Tongue (tissue), 2 donors: Measurements from ENCODE around the gene USPL1. TPM values are rescaled to one million over a fixed set of nuclear protein-coding genes. Genes with fewer than 3 reads are reported as not detected.
A peak's percentile ranks its signal among the peaks of the same experiment; 100 is the strongest.
"Not testable (repeated sequence)": the region's sequence is repeated elsewhere in the genome, so short reads cannot be mapped to it uniquely, and the experiment has no call there.

ENCODE experiments used
- DNase-seq: peaks from one replicate; pipeline ENCODE4 v3.0.0-alpha.2; 2015
- total RNA-seq: library from RNA; depleted of rRNA; stranded (reverse); fragments of >200 nt; gene quantifications from one replicate; pipeline ENCODE4 v1.2.3, GENCODE V29; 2014

Gene USPL1
- total RNA-seq, 1 donor from 2014 or later = 36.0 TPM

DNA sequence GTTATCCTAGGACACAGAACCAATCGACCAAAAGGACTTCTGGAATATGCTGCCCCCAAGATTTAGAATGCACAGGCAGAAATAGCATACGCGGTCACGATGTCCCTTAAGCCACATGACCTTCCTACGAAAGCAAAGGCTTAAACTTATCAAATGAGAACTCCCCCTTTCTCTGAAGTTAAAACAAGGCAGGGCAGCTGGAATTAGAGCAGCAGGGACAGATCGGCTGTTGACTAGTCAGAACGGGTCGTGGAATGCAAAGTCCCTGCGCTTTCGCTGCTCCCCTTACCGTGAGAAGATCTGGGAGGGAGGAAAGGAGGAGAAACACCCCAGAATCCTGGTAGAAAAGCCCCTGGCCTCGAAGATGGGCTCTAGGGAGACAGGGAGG lies 799 bp upstream of the USPL1 start:
- peak; percentile 96 for DNase-seq

DNA sequence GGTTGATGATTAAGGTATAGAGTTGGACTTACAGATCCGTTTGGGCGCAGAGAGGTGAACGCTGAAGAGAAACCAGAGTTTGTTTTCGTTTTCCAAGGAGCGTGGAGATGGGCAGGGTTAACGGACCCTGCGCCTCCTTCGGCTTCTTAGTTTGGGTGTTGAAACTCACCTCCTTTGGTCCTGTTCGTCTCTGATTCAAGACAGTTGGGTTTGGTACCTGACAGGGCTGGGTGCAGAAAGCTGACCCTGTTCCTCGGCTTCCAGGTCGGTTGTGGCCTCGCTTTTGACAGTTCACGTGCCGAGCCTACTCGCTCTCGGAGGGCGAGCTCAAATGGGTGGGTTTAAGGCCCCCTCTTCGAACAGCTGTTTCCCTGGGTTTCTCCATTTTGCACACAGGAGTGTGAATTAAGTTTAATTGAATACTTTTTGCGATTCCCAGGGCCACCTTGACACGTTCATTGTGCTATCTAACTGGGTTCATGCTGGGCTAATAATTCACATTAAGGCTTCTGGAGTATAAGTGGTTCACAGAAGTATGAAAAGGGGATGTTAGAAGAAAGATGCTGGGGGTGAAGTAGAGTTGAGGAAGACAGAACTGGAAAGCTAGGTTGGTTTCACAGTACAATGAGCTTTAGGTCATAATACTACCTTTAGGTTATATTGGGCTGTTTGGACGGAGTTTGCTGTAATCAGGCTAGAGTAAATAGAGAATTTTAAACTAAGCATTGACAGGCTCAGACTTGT lies 638 bp downstream of the USPL1 start:
- peak; percentile 43 for DNase-seq

DNA sequence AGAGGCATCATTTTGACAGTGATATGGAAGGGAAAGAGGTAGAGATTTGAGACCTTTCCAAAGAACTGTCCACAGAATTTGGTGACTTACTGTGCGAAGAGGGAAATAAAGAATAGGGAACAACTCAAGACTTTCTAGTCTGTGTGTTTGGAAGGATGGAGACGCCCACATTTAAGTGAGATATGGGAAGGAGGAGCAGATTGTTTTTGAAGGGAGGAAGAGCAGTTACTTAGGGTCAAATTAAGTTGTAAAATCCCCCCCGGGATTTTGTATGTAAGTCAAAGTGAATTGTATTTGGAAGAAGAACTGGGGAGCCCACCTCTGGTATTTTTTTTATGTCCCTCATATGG lies 1.2 kb downstream of the USPL1 start:
- peak; percentile 17 for DNase-seq

DNA sequence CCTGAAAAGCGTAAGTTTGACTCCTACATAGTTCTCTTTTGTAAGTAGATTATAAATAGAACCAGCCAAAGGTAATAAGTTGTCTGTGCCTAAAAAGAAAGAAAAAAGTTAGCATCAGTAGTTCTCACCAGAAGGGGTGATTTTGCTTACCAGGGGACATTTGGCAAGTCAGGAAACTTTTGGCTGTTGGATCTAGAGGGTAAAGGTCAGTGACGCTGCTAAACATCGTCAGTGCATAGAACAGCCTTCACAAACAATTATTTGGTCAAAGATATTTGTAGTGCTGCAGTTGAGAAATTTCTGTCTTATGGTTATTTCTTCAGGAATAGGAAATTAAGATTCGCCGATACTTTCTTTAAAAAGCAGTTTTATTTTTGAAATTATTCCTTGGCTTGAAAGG lies 2.0 kb downstream of the USPL1 start:
- DNase-seq = no peak

DNA sequence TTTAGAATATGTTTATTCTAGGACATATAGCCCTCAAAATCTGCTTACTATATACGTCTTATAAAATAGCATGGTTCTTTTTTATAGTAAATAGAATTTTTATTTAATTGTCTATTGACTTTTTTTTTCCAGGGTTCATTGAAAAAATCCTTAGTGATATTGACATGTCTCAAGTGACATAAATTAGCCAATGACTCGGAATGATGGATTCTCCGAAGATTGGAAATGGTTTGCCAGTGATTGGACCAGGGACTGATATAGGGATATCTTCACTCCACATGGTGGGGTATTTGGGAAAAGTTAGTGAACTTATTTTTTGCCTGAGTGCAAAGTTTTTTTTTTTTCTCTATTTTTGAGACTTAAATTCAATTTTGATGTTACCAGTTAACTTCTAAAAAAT lies 3.2 kb downstream of the USPL1 start:
- no peak for DNase-seq

DNA sequence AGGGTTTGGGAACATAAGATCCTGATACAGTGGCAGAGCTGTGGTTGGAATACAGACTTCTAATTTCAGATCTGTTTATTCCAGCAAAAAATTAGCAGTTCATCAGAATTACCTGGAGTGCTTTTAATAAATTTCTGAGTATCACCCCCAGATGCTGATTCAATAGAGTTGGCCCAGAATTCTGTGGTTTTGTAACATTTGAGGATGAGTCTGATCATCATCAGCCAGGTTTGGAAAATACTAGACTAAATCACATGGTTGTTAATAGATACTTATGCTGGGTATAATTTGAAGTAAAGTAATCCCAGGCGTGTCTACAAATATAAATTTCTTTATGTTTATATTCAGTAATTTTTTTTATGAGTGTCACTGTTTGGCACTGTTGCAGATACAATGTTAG lies 4.8 kb downstream of the USPL1 start:
- no peak for DNase-seq

DNA sequence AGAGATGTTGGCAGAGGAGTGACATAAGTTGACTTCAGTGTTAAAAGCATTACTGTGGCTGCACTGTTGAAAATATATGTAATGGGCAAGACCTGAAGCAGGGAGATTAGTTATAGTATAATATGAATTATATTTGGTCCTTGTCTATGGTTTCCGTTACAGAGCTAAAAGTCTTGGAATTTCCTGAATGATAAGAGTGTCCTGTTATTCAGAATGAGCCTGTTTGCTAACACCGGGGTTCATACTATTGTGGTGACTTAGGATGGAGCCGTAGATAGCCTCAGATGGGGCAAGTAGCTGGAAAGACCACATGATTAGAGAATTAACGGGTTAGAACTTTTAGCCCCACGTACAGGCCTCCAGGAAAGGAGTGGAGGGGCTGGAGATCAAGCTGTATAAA lies 5.7 kb downstream of the USPL1 start:
- DNase-seq = no peak

DNA sequence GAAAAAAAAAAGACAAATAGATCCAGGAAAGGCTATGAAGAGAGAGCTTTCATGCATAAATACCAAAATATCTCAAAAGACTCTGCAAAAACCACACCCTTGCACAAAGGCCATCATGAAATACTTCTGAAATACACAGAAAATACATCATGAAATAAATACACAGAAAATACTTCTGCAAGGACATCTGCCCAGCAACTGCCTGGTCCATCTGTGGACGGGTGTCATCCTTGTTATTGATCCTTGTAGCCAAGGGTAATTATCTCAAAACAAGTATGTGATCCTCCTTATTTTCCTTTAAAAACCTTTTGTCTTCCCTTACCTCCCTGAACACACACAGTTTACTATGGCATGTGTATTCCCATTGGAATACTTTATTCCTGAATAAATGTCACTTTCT lies 6.9 kb downstream of the USPL1 start:
- no peak for DNase-seq

DNA sequence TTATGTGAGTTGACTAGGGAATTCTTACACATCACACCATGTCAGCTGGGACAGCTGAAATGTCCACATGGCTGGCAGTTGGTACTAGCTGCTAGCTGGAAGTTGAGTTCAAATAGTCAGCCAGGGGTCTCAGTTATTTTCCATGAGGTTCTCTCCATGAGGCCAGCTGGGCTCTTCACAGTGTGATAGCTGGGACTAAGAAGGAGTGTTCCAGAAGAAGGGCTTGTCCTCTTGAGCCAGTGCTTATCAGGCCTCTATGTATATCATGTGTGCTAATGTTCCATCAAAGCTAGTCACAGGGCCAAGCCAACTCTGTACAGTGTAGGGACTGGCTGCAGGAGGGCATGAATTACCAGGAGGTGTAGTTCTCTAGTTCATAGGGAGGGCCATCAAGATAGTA lies 11.8 kb downstream of the USPL1 start:
- DNase-seq = peak; percentile 52

DNA sequence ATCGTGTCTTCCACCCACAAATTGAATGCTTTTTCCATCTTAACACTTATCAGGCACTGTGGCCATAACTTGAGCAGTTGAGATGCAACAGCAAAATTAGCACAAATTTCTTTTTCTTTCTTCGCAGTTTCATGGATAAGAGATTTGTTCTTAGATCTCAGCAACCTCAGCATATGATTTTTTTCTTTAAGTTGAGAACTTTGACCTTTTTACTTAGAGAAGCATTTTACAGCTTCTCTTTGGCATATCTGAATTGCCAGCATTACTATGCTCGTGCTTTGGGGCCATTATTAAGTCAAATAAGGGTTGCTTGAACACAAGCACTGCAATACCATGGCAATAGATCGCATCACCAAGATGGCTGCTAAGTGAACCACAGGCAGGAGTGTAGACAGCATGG lies 16.1 kb downstream of the USPL1 start:
- no peak for DNase-seq

DNA sequence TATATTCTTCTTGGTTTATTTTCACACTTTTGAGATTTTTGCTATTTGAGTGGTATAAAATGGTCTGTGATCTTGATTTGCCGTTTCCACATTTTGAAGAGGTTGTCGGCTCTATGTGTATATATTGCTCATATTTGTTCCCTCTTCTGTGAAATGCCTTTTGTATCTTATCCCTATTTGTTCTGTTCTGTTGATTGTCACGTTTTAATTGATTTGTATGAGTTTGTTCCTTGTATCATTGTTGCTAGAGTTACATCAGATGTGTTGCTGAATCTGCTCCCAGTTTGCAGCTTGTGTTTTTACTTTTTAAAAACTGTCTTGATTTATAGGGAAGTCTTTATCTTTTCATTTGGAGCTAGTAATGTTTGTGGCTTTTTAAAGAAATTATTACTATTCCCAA lies 17.1 kb downstream of the USPL1 start:
- DNase-seq = no peak

DNA sequence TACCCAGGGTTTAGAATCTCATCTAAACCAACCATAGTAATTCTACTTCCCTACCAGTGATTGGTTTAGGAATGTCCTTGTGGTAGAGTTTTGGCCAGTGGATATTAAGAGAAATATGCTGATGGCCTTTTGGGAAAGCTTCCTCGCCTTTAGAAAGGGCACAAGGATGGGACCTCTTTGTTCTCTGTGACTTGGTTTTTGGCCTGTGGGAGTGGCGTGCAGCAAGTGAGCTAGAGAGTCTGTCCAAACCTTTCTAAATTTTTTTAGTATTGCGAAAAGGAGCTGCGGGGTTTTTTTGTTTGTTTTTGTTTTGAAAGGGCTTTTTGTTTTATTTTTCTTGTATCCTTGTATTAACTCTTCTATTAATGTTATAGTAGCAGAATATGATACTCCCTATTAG lies 20.6 kb downstream of the USPL1 start:
- no peak for DNase-seq

DNA sequence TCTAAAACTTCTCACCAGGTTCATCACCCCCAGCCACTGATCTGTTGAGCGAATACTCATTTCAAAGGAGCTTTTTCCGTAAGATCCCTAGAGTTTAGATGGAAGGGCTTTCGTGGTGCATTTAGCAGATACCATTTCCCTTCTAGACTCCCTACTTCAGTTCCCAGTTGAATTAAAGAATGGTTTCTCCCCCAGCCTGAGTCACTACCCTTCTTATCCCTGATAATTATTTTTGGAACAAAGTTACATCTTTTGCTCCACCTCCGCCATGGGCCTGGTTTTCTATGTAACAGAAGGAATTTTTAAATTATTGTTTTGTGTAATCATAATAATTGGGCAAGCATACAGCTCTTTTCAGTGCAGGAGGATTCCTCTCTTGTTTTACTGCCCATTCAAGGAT lies 22.0 kb downstream of the USPL1 start:
- DNase-seq = no peak

DNA sequence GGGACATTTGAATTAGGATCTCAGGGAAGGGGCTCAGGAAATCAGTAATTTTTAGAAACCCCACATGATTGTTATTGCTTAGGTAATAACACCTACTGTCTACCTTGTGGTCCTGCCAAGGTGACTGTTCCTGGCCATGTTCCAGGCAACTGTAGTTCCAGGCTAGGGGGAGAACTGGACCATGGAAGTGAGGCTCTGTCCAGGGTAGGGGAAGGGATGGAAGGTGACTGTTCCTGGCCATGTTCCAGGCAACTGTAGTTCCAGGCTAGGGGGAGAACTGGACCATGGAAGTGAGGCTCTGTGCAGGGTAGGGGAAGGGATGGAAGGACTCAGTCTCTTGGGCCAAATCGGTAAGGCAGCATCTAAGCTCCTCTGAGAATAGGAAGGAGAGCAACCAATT lies 23.5 kb downstream of the USPL1 start:
- DNase-seq = not testable (repeated sequence)

DNA sequence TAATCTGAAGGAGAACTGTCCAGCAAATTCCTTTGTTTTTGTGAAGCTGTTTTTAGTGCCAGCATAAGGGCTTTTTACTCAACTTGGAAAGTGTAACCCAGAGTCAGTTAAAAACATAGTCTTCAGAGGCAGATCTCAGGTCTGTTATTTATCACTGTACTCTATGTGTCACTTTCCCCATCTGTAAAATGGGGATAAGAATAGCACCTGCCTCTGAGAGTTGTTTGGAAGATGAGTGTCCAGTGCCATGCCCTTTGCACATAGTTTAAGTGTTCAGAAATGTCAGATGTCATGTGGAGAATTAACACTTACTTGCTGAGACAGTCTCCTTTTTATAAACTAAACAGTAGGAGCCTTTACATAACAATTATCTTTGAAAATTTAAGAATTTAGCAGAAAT lies 27.9 kb downstream of the USPL1 start:
- DNase-seq = no peak

DNA sequence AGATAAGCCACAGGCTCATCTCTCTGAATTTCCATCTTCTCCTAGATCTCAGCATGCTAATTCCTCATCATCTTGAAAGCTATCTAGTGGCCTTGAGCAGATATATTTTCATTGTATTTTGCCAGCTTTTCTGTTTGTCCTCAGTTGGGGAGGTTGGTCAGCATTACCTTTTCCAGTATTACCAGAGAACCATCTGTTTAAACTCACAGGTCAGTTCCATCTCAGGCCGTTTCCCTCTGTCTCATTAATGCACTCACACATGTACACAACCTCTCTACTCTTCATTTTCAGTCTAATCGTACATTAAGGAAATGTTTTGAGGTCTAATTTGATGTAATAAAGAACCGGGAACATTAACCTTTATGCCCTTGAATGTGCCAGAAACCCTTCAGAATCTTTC lies 29.7 kb downstream of the USPL1 start:
- DNase-seq = no peak

DNA sequence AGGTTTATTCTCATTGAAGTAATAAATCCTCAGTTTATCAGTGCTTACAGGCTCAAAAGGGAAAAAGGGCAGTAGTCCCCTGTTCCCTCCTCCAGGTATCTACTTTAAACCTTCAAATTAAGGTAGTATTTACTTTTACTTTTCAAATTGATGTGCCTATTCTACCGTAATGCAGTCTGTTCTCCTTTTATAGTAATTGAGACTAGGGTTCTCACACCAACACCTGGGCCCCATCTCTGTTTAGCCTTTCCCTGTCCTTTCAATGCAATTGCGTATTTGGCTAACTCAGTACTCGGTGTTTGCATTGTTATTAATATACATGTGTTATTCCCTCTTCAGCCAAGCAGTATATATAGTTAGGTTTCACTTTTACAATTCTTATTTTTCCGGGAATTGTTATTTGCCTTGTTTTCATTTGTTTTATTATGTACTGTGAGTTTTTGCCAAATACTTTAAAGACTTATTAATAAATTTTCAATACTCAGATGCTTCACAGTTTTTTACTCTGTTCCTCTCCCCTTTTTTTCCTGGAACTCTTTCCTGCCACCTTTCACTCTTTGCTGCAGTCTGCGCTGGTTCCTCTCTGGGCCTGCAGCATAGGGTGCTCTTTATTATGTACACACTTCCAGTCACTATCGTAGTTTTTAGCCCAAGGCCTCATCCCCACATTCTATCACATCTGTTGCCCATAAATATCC lies 30.3 kb downstream of the USPL1 start:
- DNase-seq = no peak

DNA sequence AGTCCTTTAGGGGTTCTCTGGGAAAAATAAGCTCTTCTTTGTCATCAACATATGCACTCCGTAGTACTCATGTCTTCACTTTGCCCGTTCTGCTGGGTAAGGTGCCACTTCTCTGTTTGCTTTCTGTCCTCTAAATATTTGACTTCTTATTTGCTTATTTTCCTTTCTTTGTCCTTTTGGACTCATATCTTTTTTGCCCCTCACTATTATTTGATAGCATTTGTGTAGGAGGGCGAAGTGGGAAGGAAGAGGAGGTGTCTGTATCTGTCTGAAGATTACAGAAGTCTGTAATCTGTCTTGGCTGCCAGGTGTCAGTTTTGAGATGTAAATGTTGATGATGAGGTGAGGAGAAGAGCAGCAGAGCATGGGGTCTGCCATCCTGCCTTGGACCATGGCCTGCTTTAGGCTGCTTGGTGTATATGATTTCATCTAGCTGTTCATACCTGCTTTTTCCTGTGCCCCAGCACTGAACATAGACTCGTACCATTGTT lies 30.8 kb downstream of the USPL1 start:
- no peak for DNase-seq

DNA sequence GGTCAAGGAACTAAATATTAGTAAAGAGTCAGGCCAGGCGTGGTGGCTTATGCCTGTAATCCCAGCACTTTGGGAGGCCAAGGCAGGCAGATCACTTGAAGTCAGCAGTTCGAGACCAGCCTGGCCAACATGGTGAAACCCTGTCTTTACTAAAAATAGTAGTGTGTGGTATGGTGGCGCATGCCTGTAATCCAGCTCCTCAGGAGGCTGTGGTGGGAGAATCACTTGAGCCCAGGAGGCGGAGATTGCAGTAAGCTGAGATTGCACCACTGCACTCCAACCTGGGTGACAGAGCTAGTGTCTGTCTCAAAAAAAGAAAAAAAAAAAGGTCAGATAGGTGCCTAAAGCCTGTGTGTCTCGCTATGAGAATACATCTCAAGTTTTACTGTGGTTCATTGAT lies 33.9 kb downstream of the USPL1 start:
- DNase-seq = not testable (repeated sequence)

DNA sequence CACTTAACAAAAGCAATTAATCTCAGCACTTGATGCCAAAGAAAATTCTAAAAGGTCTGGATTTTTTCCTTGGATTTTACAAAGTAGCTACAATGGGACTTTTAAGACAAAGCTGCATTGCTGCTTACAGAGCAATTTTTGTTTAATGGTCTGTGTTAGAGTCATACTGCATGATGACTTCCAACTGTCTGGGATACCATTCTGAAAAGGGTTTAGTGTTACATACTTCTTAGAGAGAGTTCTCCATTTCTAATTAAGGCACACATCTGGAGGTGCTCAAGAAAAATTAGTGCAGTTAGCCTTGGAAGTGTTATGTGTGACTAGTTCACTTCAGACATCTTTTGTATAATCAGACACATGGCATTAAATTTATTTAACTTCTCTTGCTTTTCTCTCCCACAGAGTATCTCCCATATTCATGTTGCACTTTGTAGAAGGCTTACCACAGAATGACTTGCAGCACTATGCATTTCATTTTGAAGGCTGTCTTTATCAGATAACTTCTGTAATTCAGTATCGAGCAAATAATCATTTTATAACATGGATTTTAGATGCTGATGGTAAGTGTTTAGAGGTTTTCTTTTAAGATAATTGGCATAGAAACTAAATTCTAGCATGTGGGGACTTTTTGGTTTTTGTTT lies 35.1 kb downstream of the USPL1 start:
- peak; percentile 24 for DNase-seq

DNA sequence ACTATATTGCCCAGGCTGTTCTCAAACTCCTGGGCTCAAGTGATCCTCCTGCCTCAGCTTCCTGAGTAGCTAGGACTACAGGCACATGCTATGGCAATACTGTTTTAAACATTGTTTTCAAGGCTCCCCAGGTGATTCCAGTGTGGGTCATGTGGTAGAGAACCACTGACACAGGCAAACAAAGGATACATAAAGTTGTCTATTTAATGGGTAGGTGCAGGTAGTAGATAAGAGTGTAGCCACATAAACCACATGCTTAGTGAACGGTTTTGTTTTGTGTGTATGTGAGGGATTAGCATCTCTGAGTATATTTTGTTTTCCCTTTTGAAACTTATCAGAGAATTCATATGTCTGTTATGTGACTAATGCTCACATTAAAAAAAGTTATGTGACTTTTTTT lies 36.7 kb downstream of the USPL1 start:
- DNase-seq = no peak

DNA sequence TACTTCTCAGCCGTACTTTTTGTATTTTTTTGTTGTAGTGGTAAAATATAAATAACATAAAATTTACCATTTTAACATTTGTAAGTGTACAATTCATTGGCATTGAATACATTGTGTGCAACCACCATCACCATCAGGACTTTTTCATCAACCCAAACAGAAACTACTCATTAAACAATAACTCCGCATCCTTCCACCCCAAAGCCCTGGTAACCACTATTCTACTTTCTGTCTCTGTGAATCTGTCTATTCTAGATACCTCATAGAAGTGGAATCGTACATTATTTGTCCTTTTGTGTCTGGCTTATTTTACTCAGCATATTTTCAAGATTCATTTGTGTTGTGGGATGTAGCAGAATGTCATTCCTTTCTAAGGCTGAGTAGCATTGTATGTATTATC lies 38.5 kb downstream of the USPL1 start:
- DNase-seq = no peak

DNA sequence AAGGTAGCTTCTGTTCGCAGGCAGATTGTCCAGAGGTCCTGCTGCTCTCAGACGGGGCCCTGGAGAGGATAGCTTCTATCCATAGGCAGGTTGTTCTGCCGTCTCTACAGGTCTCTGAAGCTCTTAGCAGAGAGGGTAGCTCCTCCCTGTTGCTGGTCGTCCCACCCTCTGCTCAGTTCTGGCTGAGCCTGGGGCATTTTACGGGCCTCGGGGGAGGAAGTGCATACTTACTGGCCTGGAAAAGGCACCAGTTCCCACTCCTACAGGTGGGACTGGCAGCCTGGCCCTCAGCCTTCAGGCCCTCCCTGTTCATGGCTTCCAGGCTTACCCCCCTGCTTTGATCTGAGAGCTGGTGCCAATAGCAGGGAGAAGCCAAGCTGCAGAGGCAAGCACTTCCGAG lies 42.3 kb downstream of the USPL1 start:
- DNase-seq = no peak

DNA sequence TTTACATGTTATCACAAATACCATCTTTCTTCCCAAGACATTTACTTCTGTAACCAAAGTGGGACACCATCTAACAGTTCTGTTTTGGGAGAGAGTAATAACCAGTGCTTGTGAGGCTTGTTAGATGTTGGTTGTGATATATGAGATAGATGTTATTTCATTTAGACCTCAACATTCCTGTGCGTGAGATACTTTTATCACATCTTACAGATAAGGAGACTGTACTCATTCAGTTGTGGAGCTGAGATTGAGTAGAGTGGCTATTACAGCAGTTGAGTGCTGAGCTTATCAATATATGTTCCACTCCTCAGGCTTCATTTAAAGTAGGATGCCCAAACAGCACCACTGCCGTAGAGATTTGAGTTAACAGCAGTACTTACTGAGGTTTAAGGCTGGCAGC lies 43.1 kb downstream of the USPL1 start:
- DNase-seq = no peak
